Measurements from ENCODE around the gene GPR180.

GPR180 gene

DNA sequence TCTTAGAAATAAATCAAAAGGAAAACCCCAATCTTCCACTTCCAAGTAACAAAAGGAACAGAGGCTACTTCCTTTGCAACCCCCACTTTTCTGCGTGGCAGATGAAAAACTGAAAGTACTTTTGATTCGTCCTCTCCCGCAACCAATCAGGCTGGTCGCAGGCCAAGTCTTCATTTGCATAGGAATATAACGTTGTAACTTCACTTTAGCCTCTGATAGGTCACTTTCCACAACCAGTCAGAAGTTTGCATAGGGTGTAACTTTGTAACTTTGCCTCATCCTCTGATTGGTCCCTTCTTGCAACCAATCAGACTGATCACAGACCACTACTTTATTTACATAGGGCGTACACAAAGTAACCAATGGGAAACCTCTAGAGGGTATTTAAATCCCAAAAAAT, 42.9 kb upstream of the GPR180 start:
- no peak for TF ChIP-seq CTCF (IDR thresholded peaks at IDR 0.05; ENCODE audit: low read depth, low read length, missing control alignments)
- no peak for DNase-seq (ENCODE audit: low read depth)
- in situ Hi-C loops (cut with HindIII; ENCODE audit: low sequenced_read_pairs) = no loop called here
- no peak overlapping the region for H3K4me3 ChIP-seq (ENCODE audit: low read depth, low read length)

- in situ Hi-C loops (cut with HindIII; ENCODE audit: low sequenced_read_pairs) = no loop called here
- no peak overlapping the region for H3K4me3 ChIP-seq (ENCODE audit: low read depth, low read length)
- no peak for TF ChIP-seq CTCF (IDR thresholded peaks at IDR 0.05; ENCODE audit: low read depth, low read length, missing control alignments)
- DNase-seq (ENCODE audit: low read depth) = no peak
These were observed 42.3 kb upstream of the GPR180 start for GRCh38 chr13:94559222-94559795.

- H3K4me3 ChIP-seq (ENCODE audit: low read depth, low read length) = no peak overlapping the region
- in situ Hi-C loops (cut with HindIII; ENCODE audit: low sequenced_read_pairs) = no loop called here
- no peak for TF ChIP-seq CTCF (IDR thresholded peaks at IDR 0.05; ENCODE audit: low read depth, low read length, missing control alignments)
- DNase-seq (ENCODE audit: low read depth) = no peak
These were observed 41.5 kb upstream of the GPR180 start for GRCh38 chr13:94560116-94560515.

- no peak overlapping the region for H3K4me3 ChIP-seq (ENCODE audit: low read depth, low read length)
- DNase-seq (ENCODE audit: low read depth) = no peak
- in situ Hi-C loops (cut with HindIII; ENCODE audit: low sequenced_read_pairs) = no loop called here
- no peak for TF ChIP-seq CTCF (IDR thresholded peaks at IDR 0.05; ENCODE audit: low read depth, low read length, missing control alignments)
These were observed 40.5 kb upstream of the GPR180 start for GRCh38 chr13:94561126-94561525.

DNA sequence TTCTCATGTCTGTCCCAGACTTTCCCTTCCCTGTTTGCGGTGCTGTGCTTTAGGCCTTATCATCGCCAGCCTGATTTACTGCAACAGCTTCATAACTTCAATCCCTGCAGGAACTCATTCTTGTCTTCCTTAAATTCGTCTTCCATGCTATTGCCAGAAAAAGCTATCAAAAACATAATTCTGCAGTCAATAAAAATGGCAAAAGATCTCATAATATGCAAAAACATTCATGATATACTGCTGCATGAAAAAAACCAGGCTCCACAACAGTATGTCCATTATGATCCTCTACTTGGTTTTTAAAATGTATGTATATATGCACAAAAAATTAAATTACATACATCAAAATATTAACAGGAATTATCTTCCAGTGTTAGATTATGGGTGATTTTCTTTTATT, 34.1 kb upstream of the GPR180 start:
- in situ Hi-C loops (cut with HindIII; ENCODE audit: low sequenced_read_pairs) = no loop called here
- DNase-seq (ENCODE audit: low read depth) = no peak
- no peak overlapping the region for H3K4me3 ChIP-seq (ENCODE audit: low read depth, low read length)
- TF ChIP-seq CTCF (IDR thresholded peaks at IDR 0.05; ENCODE audit: low read depth, low read length, missing control alignments) = no peak

- DNase-seq (ENCODE audit: low read depth) = no peak
- TF ChIP-seq CTCF (IDR thresholded peaks at IDR 0.05; ENCODE audit: low read depth, low read length, missing control alignments) = no peak
- no peak overlapping the region for H3K4me3 ChIP-seq (ENCODE audit: low read depth, low read length)
- in situ Hi-C loops (cut with HindIII; ENCODE audit: low sequenced_read_pairs) = no loop called here
These were observed 33.2 kb upstream of the GPR180 start for GRCh38 chr13:94568443-94568842.

DNA sequence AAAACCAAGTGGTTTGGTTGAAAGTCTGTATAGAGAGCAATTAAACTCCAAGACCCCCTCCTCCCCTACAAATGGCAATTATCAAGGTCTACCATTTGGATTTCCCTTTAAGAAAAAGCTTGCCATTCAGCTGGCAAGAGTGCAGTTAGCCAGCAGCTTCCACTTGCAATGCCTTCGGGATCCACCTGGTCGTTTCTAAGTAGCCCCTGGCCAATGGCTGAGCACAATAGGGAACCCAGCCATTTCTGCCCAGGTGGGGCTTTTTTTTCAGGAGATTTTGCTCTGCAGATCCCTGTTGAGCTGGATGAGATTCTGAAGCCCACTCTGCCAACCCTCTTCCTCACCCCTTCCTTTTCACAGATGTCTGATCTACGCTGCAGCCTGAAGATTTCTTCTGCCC, 32.0 kb upstream of the GPR180 start:
- no peak overlapping the region for H3K4me3 ChIP-seq (ENCODE audit: low read depth, low read length)
- no peak for TF ChIP-seq CTCF (IDR thresholded peaks at IDR 0.05; ENCODE audit: low read depth, low read length, missing control alignments)
- no peak for DNase-seq (ENCODE audit: low read depth)
- in situ Hi-C loops (cut with HindIII; ENCODE audit: low sequenced_read_pairs) = no loop called here

Data from astrocyte of the cerebellum (primary cell).